Breast epithelium (tissue), 4 donors: Measurements from ENCODE around the gene TFF3. TPM values are rescaled to one million over a fixed set of nuclear protein-coding genes. Genes with fewer than 3 reads are reported as not detected.

Experiments
- DNase-seq, 2 donors: peaks; one replicate each; pipeline ENCODE4 v3.0.0-alpha.2; 2019; ENCODE audit warnings: low spot score in 2 of 2
- H3K27ac ChIP-seq, 2 donors: fragments of 200-600 bp; sonication (generic) in 1 of 2; one replicate each; pipeline ENCODE4 v1.5.1; 2016 to 2019; ENCODE audit warnings: mild to moderate bottlenecking in 1 of 2
- H3K27me3 ChIP-seq, 2 donors: fragments of 200-600 bp; sonication (generic) in 1 of 2; one replicate each; pipeline versions ENCODE4 v1.5.1 to v1.6.0; 2017 to 2019; ENCODE audit warnings: control low read depth in 1 of 2, mild to moderate bottlenecking in 1 of 2
- H3K36me3 ChIP-seq: fragments of 200-600 bp; one replicate; pipeline ENCODE4 v1.5.1; 2019
- H3K4me1 ChIP-seq, 2 donors: fragments of 200-600 bp; sonication (generic); one replicate each; pipeline ENCODE4 v1.5.1; 2016 to 2019; ENCODE audit warnings: control low read depth in 1 of 2
- H3K4me3 ChIP-seq, 3 donors: fragments of 200-600 bp; sonication (generic); 1 replicate in 2 of 3; 2 replicates in 1 of 3; pipeline ENCODE4 v1.5.1; 2016 to 2019; ENCODE audit warnings: mild to moderate bottlenecking in 3 of 3, moderate library complexity in 2 of 3
- H3K9me3 ChIP-seq, 2 donors: fragments of 200-600 bp; sonication (generic) in 1 of 2; one replicate each; pipeline ENCODE4 v1.5.1; 2016 to 2019; ENCODE audit warnings: control low read depth in 1 of 2
- POLR2A ChIP-seq: fragments of 450-650 bp; IDR thresholded peaks from one replicate; pipeline ENCODE4 v1.6.1; 2016; ENCODE audit warnings: antibody characterized with exemption, mild to moderate bottlenecking, moderate library complexity
- POLR2AphosphoS5 ChIP-seq, 3 donors: sonication (generic); formaldehyde crosslinking; IDR thresholded peaks; one replicate each; pipeline ENCODE4 v1.6.1; 2017; ENCODE audit warnings: antibody characterized with exemption in 3 of 3
- intact Hi-C: fragments of 100-400 bp; cut with DNase I; formaldehyde crosslinking; loops from one replicate; pipeline ENCODE4 v1.15.1; 2023; ENCODE audit warnings: low total_unique reads
- total RNA-seq, 3 donors: library from RNA; depleted of rRNA; stranded (reverse); fragments of >200 nt; gene quantifications; one replicate each; pipeline ENCODE4 v1.1.0, GENCODE V29; 2016
- TF ChIP-seq, protein P1 (sequence below), 3 donors: fragments of 450-650 bp; IDR thresholded peaks; one replicate each; pipeline ENCODE4 v1.5.1; 2016 to 2017; ENCODE audit warnings: antibody characterized with exemption in 3 of 3, mild to moderate bottlenecking in 3 of 3, moderate library complexity in 3 of 3

The TFF3 gene
- total RNA-seq, 3 donors from 2014 or later: 0.96 to 108 (median 11.4) TPM

DNA sequence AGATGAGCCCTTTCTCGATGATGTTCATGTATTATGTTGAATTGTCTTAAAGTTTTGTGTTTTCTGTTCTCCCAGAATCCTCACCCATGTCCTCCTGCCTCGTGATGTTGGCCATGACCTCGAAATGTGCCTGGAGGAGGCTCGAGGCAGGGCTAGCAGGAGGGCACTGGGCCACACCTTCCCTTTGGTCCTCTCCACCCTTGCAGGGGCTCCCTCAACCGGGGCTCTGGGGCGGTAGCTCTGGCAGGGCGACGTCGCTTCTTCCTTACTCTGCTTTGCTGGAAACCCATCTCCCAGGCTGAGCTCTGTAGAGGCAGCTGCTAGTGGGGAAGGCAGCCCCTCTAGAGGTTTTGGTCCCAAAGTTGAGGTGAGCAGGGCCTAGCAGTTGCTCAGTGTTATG is 14.3 kb downstream of the TFF3 start:
- intact Hi-C loops: no loop called here
- H3K36me3 ChIP-seq: no peaks in the 10 kb centered on the region
- H3K9me3 ChIP-seq: no peaks in the 10 kb centered on the region
- DNase-seq: no peak
- TF ChIP-seq POLR2AphosphoS5 (IDR thresholded peaks at IDR 0.05) (no peak), POLR2A (no peak)
- TF ChIP-seq, protein P1, sequence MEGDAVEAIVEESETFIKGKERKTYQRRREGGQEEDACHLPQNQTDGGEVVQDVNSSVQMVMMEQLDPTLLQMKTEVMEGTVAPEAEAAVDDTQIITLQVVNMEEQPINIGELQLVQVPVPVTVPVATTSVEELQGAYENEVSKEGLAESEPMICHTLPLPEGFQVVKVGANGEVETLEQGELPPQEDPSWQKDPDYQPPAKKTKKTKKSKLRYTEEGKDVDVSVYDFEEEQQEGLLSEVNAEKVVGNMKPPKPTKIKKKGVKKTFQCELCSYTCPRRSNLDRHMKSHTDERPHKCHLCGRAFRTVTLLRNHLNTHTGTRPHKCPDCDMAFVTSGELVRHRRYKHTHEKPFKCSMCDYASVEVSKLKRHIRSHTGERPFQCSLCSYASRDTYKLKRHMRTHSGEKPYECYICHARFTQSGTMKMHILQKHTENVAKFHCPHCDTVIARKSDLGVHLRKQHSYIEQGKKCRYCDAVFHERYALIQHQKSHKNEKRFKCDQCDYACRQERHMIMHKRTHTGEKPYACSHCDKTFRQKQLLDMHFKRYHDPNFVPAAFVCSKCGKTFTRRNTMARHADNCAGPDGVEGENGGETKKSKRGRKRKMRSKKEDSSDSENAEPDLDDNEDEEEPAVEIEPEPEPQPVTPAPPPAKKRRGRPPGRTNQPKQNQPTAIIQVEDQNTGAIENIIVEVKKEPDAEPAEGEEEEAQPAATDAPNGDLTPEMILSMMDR (IDR thresholded peaks at IDR 0.05): no peak
- no peak overlapping the region for H3K4me3 ChIP-seq
- no peaks in the 10 kb centered on the region for H3K27me3 ChIP-seq
- peaks cover 0 to 4% of the 10 kb centered on the region in 2 donors for H3K4me1 ChIP-seq
- peak overlapping the region; percentile 48 to 80 for H3K27ac ChIP-seq

DNA sequence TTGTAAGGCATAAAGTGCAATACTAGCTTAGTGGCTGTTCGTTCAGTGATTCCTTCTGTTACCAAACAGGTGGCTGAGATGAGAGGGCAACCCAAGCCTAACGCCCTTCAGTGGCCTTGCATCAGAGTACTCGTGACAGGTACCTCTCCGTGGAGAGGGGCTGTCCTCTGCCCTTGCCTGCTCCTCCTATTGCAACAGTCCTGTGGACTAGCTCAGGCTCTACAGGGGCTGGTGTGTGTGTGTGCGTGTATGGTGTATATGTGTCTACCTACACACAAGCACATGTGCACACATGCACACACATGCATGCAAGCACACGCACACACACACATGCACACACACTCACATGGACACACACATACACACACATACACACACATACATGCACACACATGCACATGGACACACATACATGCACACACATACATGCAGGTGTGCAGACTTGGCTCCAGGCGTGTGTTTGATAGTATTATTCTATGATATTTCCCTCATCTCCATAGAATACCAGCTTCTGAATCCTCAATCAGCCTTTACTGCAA is 15.1 kb downstream of the TFF3 start:
- TF ChIP-seq, protein P1 (IDR thresholded peaks at IDR 0.05): no peak
- TF ChIP-seq POLR2A (no peak), POLR2AphosphoS5 (IDR thresholded peaks at IDR 0.05) (no peak)
- Histone ChIP-seq H3K4me3 (peak overlapping the region in 2 of 3 donors; percentile 3 to 39), H3K27ac (peak overlapping the region; percentile 84 to 90), H3K4me1 (peaks cover 0 to 4% of the 10 kb centered on the region in 2 donors), H3K36me3 (no peaks in the 10 kb centered on the region), H3K27me3 (no peaks in the 10 kb centered on the region), H3K9me3 (no peaks in the 10 kb centered on the region)
- DNase-seq: no peak
- intact Hi-C loops: no loop called here

DNA sequence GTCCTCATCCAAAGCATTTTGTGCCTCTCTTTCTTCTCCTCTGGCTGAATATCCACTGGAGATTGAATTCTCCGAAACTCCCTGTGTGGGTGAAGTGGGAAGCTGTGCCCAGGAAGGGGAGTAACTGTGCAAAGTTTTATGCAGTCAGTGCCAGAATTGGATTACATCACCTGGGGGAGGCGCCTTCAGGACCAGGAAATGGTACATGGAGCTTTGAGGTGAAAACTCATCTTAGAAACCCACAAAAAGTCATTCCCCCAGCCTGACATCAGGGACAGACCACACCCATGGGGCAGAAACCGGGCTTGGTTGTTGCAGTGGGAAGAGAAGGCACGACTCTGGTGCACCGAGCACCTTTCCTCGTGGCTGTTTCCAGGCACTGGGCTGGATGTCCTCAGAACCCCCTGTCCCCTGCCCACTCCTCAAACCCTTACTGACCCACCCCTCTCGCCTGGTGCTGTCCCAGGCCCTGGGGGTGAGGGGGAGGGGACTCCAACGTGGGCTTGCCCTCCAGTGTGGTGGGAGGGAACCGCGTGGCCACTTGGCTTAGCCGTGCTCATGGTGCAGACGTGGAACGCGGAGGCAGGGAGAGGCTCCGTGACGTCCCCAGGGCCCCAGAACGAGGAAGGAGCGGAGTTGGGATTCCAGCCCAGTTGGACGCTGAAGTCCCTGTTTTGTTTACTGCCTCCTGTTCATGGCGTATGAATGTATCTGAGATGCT is 15.7 kb downstream of the TFF3 start:
- peak overlapping the region; percentile 84 to 90 for H3K27ac ChIP-seq
- H3K4me1 ChIP-seq: peaks cover 0 to 4% of the 10 kb centered on the region in 2 donors
- no peaks in the 10 kb centered on the region for H3K9me3 ChIP-seq
- TF ChIP-seq POLR2AphosphoS5 (IDR thresholded peaks at IDR 0.05) (no peak), POLR2A (no peak)
- TF ChIP-seq, protein P1 (IDR thresholded peaks at IDR 0.05): no peak
- H3K4me3 ChIP-seq: peak overlapping the region in 2 of 3 donors; percentile 3 to 39
- peak in 1 of 2 donors; percentile 54 for DNase-seq
- H3K36me3 ChIP-seq: no peaks in the 10 kb centered on the region
- intact Hi-C loops: no loop called here
- no peaks in the 10 kb centered on the region for H3K27me3 ChIP-seq

DNA sequence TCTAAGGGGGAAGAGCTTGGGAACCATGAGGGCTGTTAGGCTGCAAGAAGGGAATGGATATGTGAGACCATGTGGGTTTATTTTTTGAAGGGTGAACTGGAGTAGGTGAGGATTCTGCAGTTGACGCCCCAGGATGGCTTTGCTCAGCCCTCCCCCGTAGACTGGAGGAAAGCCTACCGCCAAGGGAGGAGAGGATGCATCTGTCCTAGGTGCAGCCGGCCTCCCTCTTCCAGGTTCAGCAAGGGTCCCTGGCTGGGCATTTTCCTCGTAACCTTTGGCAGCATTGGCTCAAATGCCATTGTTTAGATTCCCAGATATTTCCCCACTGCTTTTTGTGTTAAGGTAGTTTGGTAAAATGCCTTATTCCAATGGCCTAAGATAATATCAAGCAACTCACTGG is 16.6 kb downstream of the TFF3 start:
- H3K27ac ChIP-seq: peak overlapping the region; percentile 84 to 90
- no peaks in the 10 kb centered on the region for H3K27me3 ChIP-seq
- no peak overlapping the region for H3K4me3 ChIP-seq
- H3K9me3 ChIP-seq: no peaks in the 10 kb centered on the region
- TF ChIP-seq POLR2AphosphoS5 (IDR thresholded peaks at IDR 0.05) (no peak), POLR2A (no peak)
- TF ChIP-seq, protein P1 (IDR thresholded peaks at IDR 0.05): no peak
- intact Hi-C loops: no loop called here
- H3K4me1 ChIP-seq: peaks cover 0 to 4% of the 10 kb centered on the region in 2 donors
- no peak for DNase-seq
- H3K36me3 ChIP-seq: no peaks in the 10 kb centered on the region

DNA sequence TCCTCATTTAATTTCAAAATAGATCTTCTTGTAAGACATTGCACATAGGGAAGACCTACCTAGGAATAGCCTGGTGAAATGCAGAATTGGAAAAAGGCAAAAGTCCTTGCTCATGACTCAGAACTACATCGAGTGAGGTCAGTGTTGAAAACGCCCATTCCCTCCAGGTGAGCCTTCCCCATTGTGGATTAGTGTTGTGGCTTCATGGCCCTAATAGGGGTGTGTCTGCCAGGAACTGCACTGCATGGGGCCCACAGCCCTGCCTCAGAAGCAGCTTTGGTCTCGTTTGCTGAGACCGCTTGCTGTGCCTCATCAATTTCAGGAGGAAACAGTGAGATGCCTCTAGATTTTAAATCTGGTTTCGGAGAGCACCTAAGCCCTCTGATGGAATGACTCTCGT is 17.0 kb downstream of the TFF3 start:
- H3K27ac ChIP-seq: peak overlapping the region in 1 of 2 donors; percentile 90
- TF ChIP-seq, protein P1 (IDR thresholded peaks at IDR 0.05): no peak
- no peak for TF ChIP-seq POLR2A
- TF ChIP-seq POLR2AphosphoS5 (IDR thresholded peaks at IDR 0.05): no peak
- peaks cover 0 to 4% of the 10 kb centered on the region in 2 donors for H3K4me1 ChIP-seq
- no peaks in the 10 kb centered on the region for H3K9me3 ChIP-seq
- DNase-seq: no peak
- intact Hi-C loops: no loop called here
- no peaks in the 10 kb centered on the region for H3K27me3 ChIP-seq
- H3K4me3 ChIP-seq: no peak overlapping the region
- no peaks in the 10 kb centered on the region for H3K36me3 ChIP-seq
